HepG2 (cell line): ENCODE data around the gene BRK1. TPM values are rescaled to one million over a fixed set of nuclear protein-coding genes. Genes with fewer than 3 reads are reported as not detected.

ENCODE experiments used
- ADNP ChIP-seq: sonication (generic); formaldehyde crosslinking; IDR thresholded peaks from 2 replicates; pipeline ENCODE4 v1.4.0; 2020; ENCODE audit warnings: missing genetic modification reagents
- AKAP8 ChIP-seq: sonication (generic); formaldehyde crosslinking; IDR thresholded peaks from 2 replicates; pipeline ENCODE4 v1.5.1; 2020; ENCODE audit warnings: mild to moderate bottlenecking, missing genetic modification reagents
- BCL3 ChIP-seq: sonication (generic); formaldehyde crosslinking; IDR thresholded peaks from 2 replicates; pipeline ENCODE4 v1.5.1; 2020; ENCODE audit warnings: mild to moderate bottlenecking, missing genetic modification reagents, moderate library complexity
- FOXK1 ChIP-seq: sonication (generic); formaldehyde crosslinking; IDR thresholded peaks from 2 replicates; pipeline ENCODE4 v1.4.0; 2020; ENCODE audit warnings: low read depth, missing genetic modification reagents, borderline replicate concordance
- NFYB ChIP-seq: sonication (generic); formaldehyde crosslinking; IDR thresholded peaks from 2 replicates; pipeline ENCODE4 v1.4.0; 2020; ENCODE audit warnings: missing genetic modification reagents
- SMYD3 ChIP-seq: sonication (generic); formaldehyde crosslinking; IDR thresholded peaks from 2 replicates; pipeline ENCODE4 v1.8.1; 2023; ENCODE audit warnings: mild to moderate bottlenecking, missing genetic modification reagents
- TARDBP ChIP-seq: sonication (generic); formaldehyde crosslinking; IDR thresholded peaks from 2 replicates; pipeline ENCODE4 v1.8.0; 2022; ENCODE audit warnings: mild to moderate bottlenecking, missing genetic modification reagents
- TBX3 ChIP-seq: fragments of 450-650 bp; IDR thresholded peaks from 2 replicates; pipeline ENCODE4 v1.6.1; 2017; ENCODE audit warnings: antibody characterized with exemption, mild to moderate bottlenecking, inconsistent platforms, borderline replicate concordance
- THAP7 ChIP-seq: sonication (generic); formaldehyde crosslinking; IDR thresholded peaks from 2 replicates; pipeline ENCODE4 v1.8.1; 2023; ENCODE audit warnings: mild to moderate bottlenecking, missing genetic modification reagents
- ZBTB3 ChIP-seq: sonication (generic); formaldehyde crosslinking; IDR thresholded peaks from 2 replicates; pipeline ENCODE4 v1.4.0; 2020; ENCODE audit warnings: low read depth, mild to moderate bottlenecking, moderate library complexity, missing genetic modification reagents, borderline replicate concordance
- ZNF318 ChIP-seq: sonication (generic); formaldehyde crosslinking; IDR thresholded peaks from 2 replicates; pipeline ENCODE4 v1.4.0; 2020; ENCODE audit warnings: mild to moderate bottlenecking, missing genetic modification reagents
- polyA plus RNA-seq, 8 experiments: library from polyadenylated mRNA; depleted of rRNA in 3 of 8; stranded (reverse) in 7 of 8; unstranded in 1 of 8; fragments of >200 nt; fragmentation: Illumina TruSeq in 4 of 8; extraction: Trizol in 4 of 8; gene quantifications; 2 replicates each; pipeline versions ENCODE4 v1.2.1 to v1.2.3, GENCODE V29; 2011 to 2016; ENCODE audit warnings: low read depth in 4 of 8, missing spikeins in 1 of 8, mixed read lengths in 1 of 8; ENCODE audit not compliant: insufficient read depth in 1 of 8
- total RNA-seq, 5 experiments: library from RNA; depleted of rRNA; stranded (reverse); fragments of >200 nt; fragmentation: Illumina TruSeq; extraction: Trizol; gene quantifications; 2 replicates each; pipeline ENCODE4 v1.2.3, GENCODE V29; 2016; ENCODE audit warnings: low read depth in 1 of 5
- TF ChIP-seq, protein P1 (sequence below): sonication (generic); formaldehyde crosslinking; IDR thresholded peaks from 2 replicates; pipeline ENCODE4 v1.5.1; 2020; ENCODE audit warnings: mild to moderate bottlenecking, missing genetic modification reagents, moderate library complexity

BRK1 gene
- total and polyA plus RNA-seq, 2 of the 13 experiments (the other 11 are each of a cell fraction or from before 2014, with no cell fraction given), result 118 to 155 TPM

DNA sequence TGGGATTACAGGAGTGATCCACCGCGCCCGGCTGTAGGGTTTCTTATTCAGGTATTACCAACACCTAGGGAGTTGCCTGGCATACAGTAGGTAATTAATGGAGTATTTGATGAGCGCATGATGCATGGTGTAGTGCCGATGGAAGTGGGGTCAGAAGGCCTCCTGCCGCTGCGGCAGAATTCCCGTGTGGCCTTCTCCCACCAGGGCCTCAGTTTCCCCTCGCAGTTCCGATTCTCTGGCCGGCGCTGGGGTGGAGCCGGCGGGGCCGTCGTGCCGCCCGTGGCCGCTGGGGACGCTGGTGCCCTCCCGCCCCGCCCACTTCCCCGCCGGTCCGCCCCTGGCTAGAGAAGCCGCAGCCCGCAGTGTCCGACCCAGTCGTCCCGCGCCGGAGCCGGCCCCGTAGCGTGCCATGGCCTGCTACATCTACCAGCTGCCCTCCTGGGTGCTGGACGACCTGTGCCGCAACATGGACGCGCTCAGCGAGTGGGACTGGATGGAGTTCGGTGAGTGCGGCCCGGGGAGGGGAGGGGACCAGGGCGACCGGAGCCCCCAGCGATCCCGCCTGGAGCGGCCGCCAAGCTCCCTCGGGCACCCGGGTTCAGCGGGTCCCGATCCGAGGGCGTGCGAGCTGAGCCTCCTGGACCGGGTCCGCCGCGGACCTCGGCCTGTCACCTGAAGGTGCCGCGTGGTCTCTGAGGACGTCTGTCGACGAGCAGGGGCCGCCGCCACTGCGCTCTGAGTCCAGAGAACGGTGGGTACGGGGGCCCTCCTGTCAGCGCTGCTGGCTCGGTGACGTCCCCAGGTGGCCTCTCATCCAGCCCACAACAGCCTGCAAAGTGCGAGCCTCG, 49.3 kb downstream of the BRK1 start, which contains the start of gene IRAK2 (continued):
- TF ChIP-seq, protein P1, sequence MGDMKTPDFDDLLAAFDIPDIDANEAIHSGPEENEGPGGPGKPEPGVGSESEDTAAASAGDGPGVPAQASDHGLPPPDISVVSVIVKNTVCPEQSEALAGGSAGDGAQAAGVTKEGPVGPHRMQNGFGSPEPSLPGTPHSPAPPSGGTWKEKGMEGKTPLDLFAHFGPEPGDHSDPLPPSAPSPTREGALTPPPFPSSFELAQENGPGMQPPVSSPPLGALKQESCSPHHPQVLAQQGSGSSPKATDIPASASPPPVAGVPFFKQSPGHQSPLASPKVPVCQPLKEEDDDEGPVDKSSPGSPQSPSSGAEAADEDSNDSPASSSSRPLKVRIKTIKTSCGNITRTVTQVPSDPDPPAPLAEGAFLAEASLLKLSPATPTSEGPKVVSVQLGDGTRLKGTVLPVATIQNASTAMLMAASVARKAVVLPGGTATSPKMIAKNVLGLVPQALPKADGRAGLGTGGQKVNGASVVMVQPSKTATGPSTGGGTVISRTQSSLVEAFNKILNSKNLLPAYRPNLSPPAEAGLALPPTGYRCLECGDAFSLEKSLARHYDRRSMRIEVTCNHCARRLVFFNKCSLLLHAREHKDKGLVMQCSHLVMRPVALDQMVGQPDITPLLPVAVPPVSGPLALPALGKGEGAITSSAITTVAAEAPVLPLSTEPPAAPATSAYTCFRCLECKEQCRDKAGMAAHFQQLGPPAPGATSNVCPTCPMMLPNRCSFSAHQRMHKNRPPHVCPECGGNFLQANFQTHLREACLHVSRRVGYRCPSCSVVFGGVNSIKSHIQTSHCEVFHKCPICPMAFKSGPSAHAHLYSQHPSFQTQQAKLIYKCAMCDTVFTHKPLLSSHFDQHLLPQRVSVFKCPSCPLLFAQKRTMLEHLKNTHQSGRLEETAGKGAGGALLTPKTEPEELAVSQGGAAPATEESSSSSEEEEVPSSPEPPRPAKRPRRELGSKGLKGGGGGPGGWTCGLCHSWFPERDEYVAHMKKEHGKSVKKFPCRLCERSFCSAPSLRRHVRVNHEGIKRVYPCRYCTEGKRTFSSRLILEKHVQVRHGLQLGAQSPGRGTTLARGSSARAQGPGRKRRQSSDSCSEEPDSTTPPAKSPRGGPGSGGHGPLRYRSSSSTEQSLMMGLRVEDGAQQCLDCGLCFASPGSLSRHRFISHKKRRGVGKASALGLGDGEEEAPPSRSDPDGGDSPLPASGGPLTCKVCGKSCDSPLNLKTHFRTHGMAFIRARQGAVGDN, result peak; percentile 91
- TF ChIP-seq TBX3 (peak; percentile 18; the same call in 1 of the 2 replicates), NFYB (CRISPR knock-in tag) (no peak), TARDBP (CRISPR knock-in tag) (no peak), ZNF318 (CRISPR knock-in tag) (peak; percentile 79), SMYD3 (no peak; the same call in 1 of the 2 replicates), ZBTB3 (CRISPR knock-in tag) (0 out of 2 replicates have a peak, but pooled peaks have one; percentile 23), ADNP (CRISPR knock-in tag) (0 out of 2 replicates have a peak, but pooled peaks have one; percentile 68), THAP7 (no peak; the same call in 1 of the 2 replicates), BCL3 (no peak), AKAP8 (no peak), FOXK1 (CRISPR knock-in tag) (no peak)
